A549 (cell line): ENCODE data around the gene ADGRG1. TPM values are rescaled to one million over a fixed set of nuclear protein-coding genes. Genes with fewer than 3 reads are reported as not detected.

Experiments used
- ATAC-seq, 2 experiments: fragments of 200-7000 bp in 1 of 2; fragments of >200 bp in 1 of 2; cut with Nextera tagmentation in 1 of 2; cut with Tn5 transposase in 1 of 2; 3 replicates each; pipeline versions ENCODE4 v1.8.0 to v1.9.1; 2018 to 2020; ENCODE audit warnings: mild to moderate bottlenecking in 1 of 2, moderate library complexity in 1 of 2
- CTCF ChIA-PET: fragments of 300-600 bp; sonication (Branson Sonifier 250); formaldehyde crosslinking; extraction: SDS; loops from one replicate; lab custom pipeline; 2021; ENCODE audit warnings: antibody characterized with exemption, inconsistent platforms; lab: Yijun Ruan, JAX
- POLR2A ChIA-PET: fragments of 350-600 bp; formaldehyde crosslinking; extraction: SDS; loops from one replicate; lab custom pipeline; 2021; ENCODE audit warnings: antibody characterized with exemption, inconsistent platforms; lab: Yijun Ruan, JAX
- DNase-seq, 2 experiments: peaks; one replicate each; pipeline versions ENCODE4 v3.0.0 to v3.0.0-alpha.2; 2011 to 2016; ENCODE audit warnings: low read depth in 1 of 2, low spot score in 1 of 2
- FAIRE-seq: peaks from 2 replicates; lab custom pipeline; 2011; peaks lifted over from hg19 to GRCh38; lab: Jason Lieb, UNC
- H3K27ac ChIP-seq, 2 experiments: fragments of >200 bp; sonication (Bioruptor Twin); formaldehyde crosslinking; 3 replicates each; pipeline ENCODE4 v1.5.1; 2016 to 2017
- H3K4me1 ChIP-seq: fragments of >200 bp; sonication (Bioruptor Twin); formaldehyde crosslinking; 3 replicates; pipeline ENCODE4 v1.6.1; 2016
- H3K4me2 ChIP-seq: fragments of >200 bp; sonication (Bioruptor Twin); formaldehyde crosslinking; 3 replicates; pipeline ENCODE4 v1.6.1; 2016
- H3K4me3 ChIP-seq: fragments of >200 bp; sonication (Bioruptor Twin); formaldehyde crosslinking; 3 replicates; pipeline ENCODE4 v1.5.1; 2016
- H3K9me3 ChIP-seq: fragments of >200 bp; sonication (Bioruptor Twin); formaldehyde crosslinking; 3 replicates; pipeline ENCODE4 v1.6.1; 2016
- BCL3 ChIP-seq: fragments of >200 bp; sonication (Bioruptor Twin); formaldehyde crosslinking; IDR thresholded peaks from 3 replicates; pipeline ENCODE4 v1.6.1; 2016
- CBX8 ChIP-seq: fragments of 200-600 bp; sonication (generic); IDR thresholded peaks from 2 replicates; pipeline ENCODE4 v1.6.1; 2016
- CHD2 ChIP-seq: fragments of 150-350 bp; IDR thresholded peaks from 2 replicates; pipeline ENCODE4 v1.6.1; 2014; ENCODE audit warnings: low read length; ENCODE audit not compliant: partially characterized antibody
- EP300 ChIP-seq, 2 experiments: fragments of >200 bp; sonication (Bioruptor Twin); formaldehyde crosslinking; IDR thresholded peaks; 2 replicates in 1 of 2; 3 replicates in 1 of 2; pipeline ENCODE4 v1.6.1; 2016 to 2017
- ESRRA ChIP-seq: fragments of 150-350 bp; IDR thresholded peaks from 2 replicates; pipeline ENCODE4 v1.6.1; 2014; ENCODE audit warnings: mild to moderate bottlenecking, low read length, borderline replicate concordance
- FOSB ChIP-seq: fragments of 250-450 bp; sonication (Bioruptor Pico); IDR thresholded peaks from 2 replicates; pipeline ENCODE4 v1.5.0; 2020; ENCODE audit warnings: mild to moderate bottlenecking, moderate library complexity
- HOXB13 ChIP-seq: fragments of 250-450 bp; sonication (Bioruptor Pico); IDR thresholded peaks from 2 replicates; pipeline ENCODE4 v1.5.0; 2020; ENCODE audit warnings: low read depth, mild to moderate bottlenecking, moderate library complexity
- MAZ ChIP-seq: fragments of 150-350 bp; IDR thresholded peaks from 2 replicates; pipeline ENCODE4 v1.6.1; 2014; ENCODE audit warnings: antibody characterized with exemption, low read depth, low read length, borderline replicate concordance
- PHF8 ChIP-seq: fragments of 200-600 bp; sonication (generic); IDR thresholded peaks from 2 replicates; pipeline ENCODE4 v1.6.1; 2016; ENCODE audit warnings: low read depth, mild to moderate bottlenecking, antibody characterized with exemption, moderate library complexity, borderline replicate concordance
- POLR2A ChIP-seq: IDR thresholded peaks from 2 replicates; pipeline ENCODE4 v1.6.1; 2012; ENCODE audit warnings: mild to moderate bottlenecking, low read length
- POLR2AphosphoS2 ChIP-seq: conservative IDR thresholded peaks from 2 replicates; pipeline ENCODE4 v1.6.1; 2012; ENCODE audit warnings: low read length, improper control_type of control experiment, inconsistent platforms
- RAD21 ChIP-seq, 2 experiments: fragments of >200 bp in 1 of 2; sonication (Bioruptor Twin) in 1 of 2; formaldehyde crosslinking in 1 of 2; IDR thresholded peaks in 1 of 2; conservative IDR thresholded peaks in 1 of 2; 2 replicates in 1 of 2; 3 replicates in 1 of 2; pipeline ENCODE4 v1.6.1; 2012 to 2018; ENCODE audit warnings: inconsistent platforms in 1 of 2
- RARB ChIP-seq: fragments of 250-450 bp; sonication (Bioruptor Pico); IDR thresholded peaks from 2 replicates; pipeline ENCODE4 v1.8.0; 2021; ENCODE audit warnings: mild to moderate bottlenecking, moderate library complexity
- SREBF2 ChIP-seq: fragments of 450-650 bp; IDR thresholded peaks from 2 replicates; pipeline ENCODE4 v1.6.1; 2014; ENCODE audit warnings: mild to moderate bottlenecking, moderate library complexity
- ZC3H11A ChIP-seq: fragments of 450-650 bp; IDR thresholded peaks from 2 replicates; pipeline ENCODE4 v1.6.1; 2014; ENCODE audit warnings: antibody characterized with exemption, mild to moderate bottlenecking
- ZFP36 ChIP-seq: fragments of 450-650 bp; IDR thresholded peaks from 2 replicates; pipeline ENCODE4 v1.6.1; 2014; ENCODE audit warnings: borderline replicate concordance; ENCODE audit not compliant: partially characterized antibody
- WGBS: methylation state at CpG from one replicate; pipeline ENCODE4 v1.1.6; 2017; ENCODE audit errors: missing lambda C conversion rate; 5-methylcytosine and 5-hydroxymethylcytosine counted together
- polyA plus RNA-seq, 4 experiments: library from polyadenylated mRNA; depleted of rRNA in 3 of 4; stranded (reverse); fragments of >200 nt; fragmentation: RNase III in 1 of 4; extraction: RNeasy Plus Mini Kit Qiagen cat#74134 plus additional on column Dnase treatment in 1 of 4; gene quantifications; 2 replicates in 3 of 4; 3 replicates in 1 of 4; pipeline ENCODE4 v1.2.3, GENCODE V29; 2011 to 2017
- TF ChIP-seq, protein P1 (sequence below): IDR thresholded peaks from 2 replicates; pipeline ENCODE4 v1.6.1; 2012; ENCODE audit warnings: low read depth, borderline replicate concordance

The ADGRG1 gene
- polyA plus RNA-seq, 2 of the 4 experiments (the other 2 are of a cell fraction) = 28.3 to 142 TPM

- Histone ChIP-seq H3K4me1 (peaks cover 36% of the 10 kb centered on the region), H3K4me3 (no peak overlapping the region), H3K9me3 (no peaks in the 10 kb centered on the region), H3K27ac (peak overlapping the region in 1 of 2 experiments; percentile 66; a peak in 3 of 6 replicates), H3K4me2 (no peak overlapping the region)
- WGBS = 71% methylated on average over 6 of the region's 6 CpGs
- CTCF ChIA-PET = interaction anchor here (0.6 to 16.2 kb wide), 43 partner anchors 9 to 478 kb away, joined by 3 to 785 read pairs (median 6); partner anchors contain the start of genes ADGRG1, ADGRG3, KATNB1 and USB1
- FAIRE-seq (no peak), DNase-seq (no peak), ATAC-seq (no peak; a peak in 1 of 6 replicates)
- TF ChIP-seq BCL3 = no peak
- no peak for TF ChIP-seq ZC3H11A
- no peak for TF ChIP-seq POLR2A
- TF ChIP-seq ZFP36 = peak; percentile 98
- POLR2A ChIA-PET = no interaction called here
Observed at GRCh38 chr16:57649443-57649751, 21.0 kb downstream of the ADGRG1 start.

- no peak overlapping the region for H3K4me2 ChIP-seq
- ATAC-seq (no peak), FAIRE-seq (no peak), DNase-seq (no peak)
- peak overlapping the region in 1 of 2 experiments; percentile 66; a peak in 3 of 6 replicates for H3K27ac ChIP-seq
- ChIA-PET CTCF (interaction anchor here (0.6 to 16.2 kb wide), 44 partner anchors 9 to 478 kb away, joined by 3 to 785 read pairs (median 6); partner anchors contain the start of genes ADGRG1, ADGRG3, KATNB1 and USB1), POLR2A (no interaction called here)
- H3K9me3 ChIP-seq = no peaks in the 10 kb centered on the region
- peaks cover 32% of the 10 kb centered on the region for H3K4me1 ChIP-seq
- H3K4me3 ChIP-seq = no peak overlapping the region
- WGBS = 83% methylated on average over 7 of the region's 7 CpGs
- TF ChIP-seq, protein P1, sequence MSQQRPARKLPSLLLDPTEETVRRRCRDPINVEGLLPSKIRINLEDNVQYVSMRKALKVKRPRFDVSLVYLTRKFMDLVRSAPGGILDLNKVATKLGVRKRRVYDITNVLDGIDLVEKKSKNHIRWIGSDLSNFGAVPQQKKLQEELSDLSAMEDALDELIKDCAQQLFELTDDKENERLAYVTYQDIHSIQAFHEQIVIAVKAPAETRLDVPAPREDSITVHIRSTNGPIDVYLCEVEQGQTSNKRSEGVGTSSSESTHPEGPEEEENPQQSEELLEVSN = no peak
- TF ChIP-seq FOSB (CRISPR knock-in tag) = no peak
- TF ChIP-seq SREBF2 = no peak
- TF ChIP-seq CHD2 = no peak
- TF ChIP-seq POLR2A = no peak
- no peak for TF ChIP-seq ZC3H11A
- no peak for TF ChIP-seq ESRRA
- no peak for TF ChIP-seq ZFP36
- TF ChIP-seq MAZ = no peak
- TF ChIP-seq, all 56 proteins: peak for 0
Observed at GRCh38 chr16:57649846-57650245, 21.4 kb downstream of the ADGRG1 start.

- CTCF ChIA-PET = interaction anchor here (0.6 to 16.2 kb wide), 6 partner anchors 8 to 470 kb away, joined by 3 to 785 read pairs (median 4); no protein-coding TSS in a partner anchor
- no peak for DNase-seq
- POLR2A ChIA-PET = no interaction called here
- H3K27ac ChIP-seq = no peak overlapping the region
- peaks cover 15% of the 10 kb centered on the region for H3K4me1 ChIP-seq
- ATAC-seq = no peak
- no peak for FAIRE-seq
- WGBS = 92% methylated on average over 10 of the region's 10 CpGs
- TF ChIP-seq EP300 (IDR thresholded peaks at IDR 0.05) = no peak
- no peak for TF ChIP-seq POLR2AphosphoS2
- peak; percentile 45 for TF ChIP-seq ZFP36
- TF ChIP-seq PHF8 = no peak
- no peak for TF ChIP-seq ZC3H11A
- no peak for TF ChIP-seq RARB
- TF ChIP-seq HOXB13 (CRISPR knock-in tag) = no peak
- 0 out of 5 replicates have a peak, but pooled peaks of 1 of the 2 experiments have one; percentile 8 for TF ChIP-seq RAD21 (conservative IDR thresholded peaks at IDR 0.05 in 1 of 2, IDR thresholded peaks at IDR 0.05 in 1 of 2)
- TF ChIP-seq CBX8 = no peak
- H3K9me3 ChIP-seq = no peaks in the 10 kb centered on the region
- no peak overlapping the region for H3K4me3 ChIP-seq
- H3K4me2 ChIP-seq = no peak overlapping the region
Observed at GRCh38 chr16:57651344-57652333, 23.2 kb downstream of the ADGRG1 start.
